NOMO-1 (cell line): ENCODE results near the gene PRSS22.

Source experiments
- DNase-seq, 2 experiments: peaks; one replicate each; lab custom pipeline; 2025; ENCODE audit not compliant: unreplicated experiment in 2 of 2; lab: John Stamatoyannopoulos, UW

The PRSS22 gene

GRCh38 chr16:2817340-2818271 is 40.4 kb downstream of the PRSS22 start:
- no peak for DNase-seq

DNA sequence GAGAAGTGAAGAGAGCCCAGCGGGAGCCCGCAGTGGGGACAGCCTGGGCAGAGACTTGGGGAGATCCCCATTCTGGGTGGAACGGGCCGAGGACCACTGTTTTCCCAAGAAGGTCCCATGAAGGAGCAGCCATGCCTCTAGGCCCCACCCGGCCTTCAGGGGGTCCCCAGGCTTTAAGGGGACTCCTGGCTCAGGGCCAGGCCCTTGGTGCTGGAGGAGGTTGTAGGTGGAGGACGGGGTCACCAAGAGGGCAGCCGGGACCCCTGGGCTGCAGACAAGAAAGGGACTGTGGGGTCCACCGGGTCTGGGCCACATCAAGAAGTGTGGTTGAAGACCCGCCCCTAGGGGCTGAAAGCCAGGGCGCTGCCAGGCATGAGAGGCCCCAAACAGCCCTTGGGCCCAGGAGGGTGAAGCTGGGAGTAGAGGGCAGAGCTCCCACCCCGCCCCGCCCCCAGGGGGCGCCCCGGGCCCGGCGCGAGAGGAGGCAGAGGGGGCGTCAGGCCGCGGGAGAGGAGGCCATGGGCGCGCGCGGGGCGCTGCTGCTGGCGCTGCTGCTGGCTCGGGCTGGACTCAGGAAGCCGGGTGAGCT is 41.1 kb downstream of the PRSS22 start, which contains the start of gene PRSS21:
Gene PRSS21, plus strand, starts transcription at position 487 of the 589 bp plus-strand sequence. Its CDS starts 32 bp downstream, at position 519.
- peak; percentile 17 to 41 for DNase-seq

DNA sequence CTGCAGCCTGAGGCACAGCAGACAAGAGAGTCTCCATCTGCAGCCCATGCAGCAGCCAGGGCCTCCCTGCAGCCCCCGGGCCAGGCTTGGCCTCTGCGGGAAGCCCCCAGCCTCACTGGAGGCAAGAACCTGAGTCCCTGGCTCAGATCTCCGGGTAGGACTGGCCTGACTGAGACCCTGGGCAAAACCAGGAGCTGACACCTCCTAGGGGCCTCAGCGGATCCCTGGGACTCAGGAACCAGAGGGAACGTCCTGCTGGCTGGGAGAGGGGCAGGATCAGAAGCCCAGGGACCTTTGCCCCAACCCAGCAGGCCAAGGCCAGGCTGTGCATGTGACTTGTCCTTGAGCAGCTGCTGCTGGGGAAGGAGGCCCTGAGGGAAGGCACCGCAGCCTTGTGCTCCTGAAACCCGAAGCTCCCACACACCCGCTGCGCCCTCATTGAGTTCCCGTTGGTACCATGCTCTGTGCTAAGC is 42.6 kb downstream of the PRSS22 start:
- DNase-seq, result no peak

GRCh38 chr16:2814551-2815298 is 43.2 kb downstream of the PRSS22 start:
- DNase-seq, result no peak

GRCh38 chr16:2813771-2814221 is 44.2 kb downstream of the PRSS22 start:
- DNase-seq, result no peak

DNA sequence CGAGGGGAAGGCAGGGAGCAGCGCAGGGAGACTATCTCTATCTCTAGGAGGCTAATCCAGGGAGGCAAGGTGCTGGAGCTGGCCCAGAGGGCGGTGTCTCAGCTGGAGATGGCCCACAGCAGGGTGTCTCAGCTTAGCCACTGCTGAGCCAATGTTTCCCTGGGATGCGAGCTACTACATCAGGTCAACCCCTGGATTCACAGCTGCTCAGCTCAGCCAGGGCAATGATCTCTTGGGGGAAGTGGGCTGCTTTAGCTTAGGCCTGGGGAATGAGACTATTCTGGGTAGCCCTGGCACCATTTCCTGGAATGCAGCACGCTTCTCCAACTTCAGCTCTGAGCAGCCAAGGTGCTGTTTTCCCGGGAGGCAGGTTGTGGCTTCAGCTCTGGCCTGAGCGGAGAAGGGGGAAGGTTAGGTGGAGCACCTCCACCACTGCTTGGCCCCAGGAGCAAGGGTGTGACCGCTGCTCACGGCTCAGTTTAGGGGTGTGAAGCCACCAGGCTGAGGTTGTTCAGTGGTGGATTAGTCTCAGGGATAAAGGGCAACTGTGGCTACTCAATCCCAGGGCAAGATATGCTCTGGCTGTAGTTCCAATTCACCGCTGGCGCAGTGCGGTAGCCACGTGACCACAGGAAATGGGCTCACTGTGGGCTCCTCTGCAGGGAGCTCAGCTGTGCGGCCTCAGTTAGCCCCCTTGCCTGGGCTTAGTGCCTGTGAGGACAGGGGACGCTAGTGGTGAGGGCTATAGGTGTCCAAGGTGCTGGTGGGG is 46.1 kb downstream of the PRSS22 start:
- no peak for DNase-seq

DNA sequence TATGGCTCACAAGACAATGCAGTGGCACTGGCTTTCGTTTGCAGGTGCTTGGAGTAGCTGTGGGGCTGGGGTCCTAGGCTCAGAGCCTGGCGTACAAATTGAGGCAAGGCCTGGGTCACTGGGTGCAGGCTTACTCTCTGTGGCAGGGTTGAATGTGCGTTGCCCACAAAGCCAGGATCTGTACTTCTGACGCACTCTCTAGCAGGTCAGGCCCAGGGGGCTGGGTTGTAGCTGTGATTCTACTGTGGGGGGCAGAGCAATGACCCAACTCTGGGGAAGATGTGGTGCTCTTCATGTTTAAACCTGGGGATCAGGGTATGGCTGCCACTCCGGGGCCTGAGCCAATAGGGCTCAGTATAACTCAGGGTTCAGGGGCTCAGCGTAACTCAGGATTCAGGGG is 47.3 kb downstream of the PRSS22 start:
- no peak for DNase-seq

DNA sequence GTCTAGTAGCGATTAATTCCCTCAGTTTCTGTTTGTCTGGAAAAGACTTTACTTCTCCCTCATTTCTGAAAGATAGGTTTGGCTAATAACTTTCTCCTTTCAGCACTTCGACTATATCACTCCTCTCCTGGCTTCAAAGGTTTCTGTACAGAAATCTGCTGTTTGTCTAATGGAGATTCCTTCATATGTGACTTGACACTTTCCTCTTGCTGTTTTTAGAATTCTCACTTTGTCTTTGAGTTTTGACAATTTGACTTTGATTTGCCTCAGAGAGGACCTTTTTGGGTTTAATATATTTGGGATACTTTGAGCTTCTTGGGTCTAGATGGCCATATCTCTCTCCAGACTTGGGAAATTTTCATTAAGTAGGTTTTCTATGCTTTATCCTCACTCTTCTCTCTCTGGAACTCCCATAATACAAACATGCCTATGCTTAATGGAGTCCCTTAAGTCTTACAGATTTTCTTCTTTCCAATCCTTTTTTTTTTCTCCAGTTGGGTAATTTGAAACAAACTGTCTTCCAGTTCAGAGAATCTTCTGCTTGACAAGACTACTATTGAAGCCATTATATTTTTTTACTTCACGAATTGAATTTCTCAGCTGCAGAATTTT is 48.7 kb downstream of the PRSS22 start:
- no peak for DNase-seq

DNA sequence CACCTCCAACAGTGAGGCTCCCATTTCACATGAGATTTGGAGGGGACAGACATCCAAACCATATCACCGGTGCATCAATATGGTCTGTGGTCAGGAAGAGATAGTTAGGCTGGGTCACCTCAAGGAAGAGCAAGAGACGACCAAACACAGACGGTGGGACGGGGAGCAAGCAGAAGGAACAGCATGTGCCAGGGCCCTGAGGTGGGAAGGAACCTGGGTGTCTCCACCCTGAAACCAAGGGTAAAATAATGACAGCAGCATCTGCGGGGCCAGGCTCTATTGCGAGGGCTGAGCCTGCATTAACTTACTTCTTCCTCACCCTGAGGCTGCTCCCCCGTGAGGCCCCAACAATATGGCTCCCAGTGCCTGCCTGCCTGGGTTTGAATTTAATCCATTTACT is 49.8 kb downstream of the PRSS22 start:
- no peak for DNase-seq

- DNase-seq, result no peak
Measured at GRCh38 chr16:2806286-2806685, 51.7 kb downstream of the PRSS22 start.

GRCh38 chr16:2804728-2805127 is 53.2 kb downstream of the PRSS22 start:
- no peak for DNase-seq

- no peak for DNase-seq
Measured at GRCh38 chr16:2803545-2804195, 54.3 kb downstream of the PRSS22 start.
